Measurements from ENCODE around the gene TUBGCP5. TPM values are rescaled to one million over a fixed set of nuclear protein-coding genes. Genes with fewer than 3 reads are reported as not detected.

Gene TUBGCP5
- total RNA-seq, 1 donor from 2014 or later = 19.1 TPM

DNA sequence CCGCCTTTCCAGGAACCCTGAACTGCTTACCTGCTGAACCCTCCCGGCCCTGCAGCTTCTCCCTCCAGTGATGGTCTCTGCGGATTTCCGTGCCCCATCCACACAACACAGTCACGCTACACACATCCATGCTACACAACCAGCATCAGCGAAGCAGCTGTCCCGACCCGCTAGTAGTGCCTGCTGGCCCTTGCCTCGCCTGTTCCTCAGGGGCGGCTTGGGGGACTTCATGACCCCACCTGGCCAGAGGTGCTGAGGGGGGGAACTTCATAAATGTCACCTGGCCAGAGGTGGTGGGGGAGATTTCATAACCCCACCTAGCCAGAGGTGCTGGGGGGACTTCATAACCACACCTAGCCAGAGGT, 530 bp upstream of the TUBGCP5 start:
- peak overlapping the region; percentile 85 for H3K4me3 Mint-ChIP-seq (ENCODE audit: unreplicated experiment)
- TF ChIP-seq, protein P1, sequence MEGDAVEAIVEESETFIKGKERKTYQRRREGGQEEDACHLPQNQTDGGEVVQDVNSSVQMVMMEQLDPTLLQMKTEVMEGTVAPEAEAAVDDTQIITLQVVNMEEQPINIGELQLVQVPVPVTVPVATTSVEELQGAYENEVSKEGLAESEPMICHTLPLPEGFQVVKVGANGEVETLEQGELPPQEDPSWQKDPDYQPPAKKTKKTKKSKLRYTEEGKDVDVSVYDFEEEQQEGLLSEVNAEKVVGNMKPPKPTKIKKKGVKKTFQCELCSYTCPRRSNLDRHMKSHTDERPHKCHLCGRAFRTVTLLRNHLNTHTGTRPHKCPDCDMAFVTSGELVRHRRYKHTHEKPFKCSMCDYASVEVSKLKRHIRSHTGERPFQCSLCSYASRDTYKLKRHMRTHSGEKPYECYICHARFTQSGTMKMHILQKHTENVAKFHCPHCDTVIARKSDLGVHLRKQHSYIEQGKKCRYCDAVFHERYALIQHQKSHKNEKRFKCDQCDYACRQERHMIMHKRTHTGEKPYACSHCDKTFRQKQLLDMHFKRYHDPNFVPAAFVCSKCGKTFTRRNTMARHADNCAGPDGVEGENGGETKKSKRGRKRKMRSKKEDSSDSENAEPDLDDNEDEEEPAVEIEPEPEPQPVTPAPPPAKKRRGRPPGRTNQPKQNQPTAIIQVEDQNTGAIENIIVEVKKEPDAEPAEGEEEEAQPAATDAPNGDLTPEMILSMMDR (IDR thresholded peaks at IDR 0.05) = no peak
- DNase-seq (ENCODE audit: extremely low spot score, unreplicated experiment) = peak; percentile 83
- peaks cover 15% of the 10 kb centered on the region for H3K4me1 Mint-ChIP-seq (ENCODE audit: unreplicated experiment)
- no peaks in the 10 kb centered on the region for H3K27me3 Mint-ChIP-seq (ENCODE audit: unreplicated experiment)
- H3K9me3 Mint-ChIP-seq (ENCODE audit: unreplicated experiment) = no peaks in the 10 kb centered on the region
- peak overlapping the region; percentile 87 for H3K27ac Mint-ChIP-seq (ENCODE audit: unreplicated experiment)
- peaks cover 5% of the 10 kb centered on the region for H3K36me3 Mint-ChIP-seq (ENCODE audit: unreplicated experiment)

DNA sequence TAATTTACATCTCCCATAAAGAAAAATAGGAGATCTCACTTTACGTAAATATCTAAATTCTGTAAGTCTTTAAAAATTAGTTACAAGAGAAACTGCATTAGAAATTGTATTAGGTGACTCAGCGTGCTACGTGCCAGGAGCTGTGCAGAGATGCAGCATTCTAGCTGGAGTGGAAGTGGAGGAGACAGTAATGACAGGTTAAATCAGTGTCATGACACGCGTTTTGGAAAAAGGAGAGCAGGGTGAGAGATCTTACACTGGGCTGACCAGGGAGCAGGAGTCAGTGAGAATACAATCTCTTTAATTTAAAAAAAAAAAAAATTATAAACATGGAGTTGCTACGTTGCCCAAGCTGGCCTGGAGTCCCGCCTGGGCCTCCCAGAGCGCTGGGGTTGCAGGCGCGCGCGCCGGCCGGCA, 635 bp downstream of the TUBGCP5 start:
- H3K36me3 Mint-ChIP-seq (ENCODE audit: unreplicated experiment) = peaks cover 15% of the 10 kb centered on the region
- TF ChIP-seq, protein P1 (IDR thresholded peaks at IDR 0.05) = no peak
- H3K27me3 Mint-ChIP-seq (ENCODE audit: unreplicated experiment) = no peaks in the 10 kb centered on the region
- peak overlapping the region; percentile 86 for H3K4me3 Mint-ChIP-seq (ENCODE audit: unreplicated experiment)
- peak; percentile 44 for DNase-seq (ENCODE audit: extremely low spot score, unreplicated experiment)
- peaks cover 15% of the 10 kb centered on the region for H3K4me1 Mint-ChIP-seq (ENCODE audit: unreplicated experiment)
- H3K27ac Mint-ChIP-seq (ENCODE audit: unreplicated experiment) = peak overlapping the region; percentile 79
- no peaks in the 10 kb centered on the region for H3K9me3 Mint-ChIP-seq (ENCODE audit: unreplicated experiment)

DNA sequence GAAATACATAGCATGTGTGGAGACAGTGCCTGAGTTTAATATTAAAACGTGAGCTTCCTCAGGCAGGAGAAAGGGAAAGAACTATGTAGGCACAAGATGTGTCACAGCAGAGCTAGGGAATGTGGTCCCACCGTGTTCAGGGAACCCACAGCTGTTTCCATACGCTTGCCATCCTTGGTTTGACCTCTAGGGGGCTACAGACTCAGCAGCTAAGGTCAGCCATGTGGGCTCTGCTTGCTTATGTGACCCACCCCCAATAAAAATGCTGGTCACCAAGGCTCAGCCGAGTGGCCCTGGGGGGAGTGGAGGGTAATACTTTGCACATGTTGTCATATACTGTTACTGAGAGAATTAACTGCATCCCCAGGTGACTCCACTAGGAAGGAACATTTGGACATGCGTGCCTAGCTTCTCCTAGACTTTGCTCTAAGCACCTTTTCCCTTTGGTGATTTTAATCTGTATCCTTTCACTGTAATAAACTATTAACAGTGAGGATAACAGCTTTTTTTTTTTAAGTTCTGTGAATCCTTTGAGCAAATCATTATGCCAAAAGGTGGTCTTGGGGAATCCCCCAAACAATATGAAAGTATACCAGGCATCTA, 3.3 kb downstream of the TUBGCP5 start:
- Mint-ChIP-seq H3K4me3 (ENCODE audit: unreplicated experiment) (no peak overlapping the region), H3K4me1 (ENCODE audit: unreplicated experiment) (peaks cover 15% of the 10 kb centered on the region), H3K9me3 (ENCODE audit: unreplicated experiment) (no peaks in the 10 kb centered on the region), H3K27me3 (ENCODE audit: unreplicated experiment) (no peaks in the 10 kb centered on the region), H3K36me3 (ENCODE audit: unreplicated experiment) (peaks cover 16% of the 10 kb centered on the region), H3K27ac (ENCODE audit: unreplicated experiment) (no peak overlapping the region)
- peak; percentile 84 for DNase-seq (ENCODE audit: extremely low spot score, unreplicated experiment)
- TF ChIP-seq, protein P1 (IDR thresholded peaks at IDR 0.05) = peak; percentile 66

DNA sequence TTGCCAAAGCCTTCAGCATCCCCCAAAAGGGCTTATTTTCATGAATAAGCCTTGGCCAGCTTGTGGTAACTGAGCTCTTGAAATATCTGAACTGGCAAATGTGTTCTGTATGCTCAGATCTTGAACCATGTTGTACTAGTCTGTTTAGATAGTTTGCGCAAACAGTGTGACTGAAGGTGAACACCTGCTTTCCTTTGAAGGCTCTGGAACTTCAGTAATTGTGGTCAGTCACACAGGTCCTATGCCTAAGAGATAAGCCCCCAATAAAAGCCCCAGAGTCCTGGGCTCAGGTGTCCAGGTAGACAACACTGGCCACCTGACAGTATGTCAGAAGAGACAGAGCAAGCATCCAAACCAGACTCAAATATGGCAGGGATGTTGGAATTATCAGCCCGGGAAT, 5.4 kb downstream of the TUBGCP5 start:
- Mint-ChIP-seq H3K27me3 (ENCODE audit: unreplicated experiment) (no peaks in the 10 kb centered on the region), H3K36me3 (ENCODE audit: unreplicated experiment) (peaks cover 26% of the 10 kb centered on the region), H3K27ac (ENCODE audit: unreplicated experiment) (no peak overlapping the region), H3K9me3 (ENCODE audit: unreplicated experiment) (no peaks in the 10 kb centered on the region), H3K4me3 (ENCODE audit: unreplicated experiment) (no peak overlapping the region), H3K4me1 (ENCODE audit: unreplicated experiment) (peaks cover 10% of the 10 kb centered on the region)
- DNase-seq (ENCODE audit: extremely low spot score, unreplicated experiment) = no peak
- TF ChIP-seq, protein P1 (IDR thresholded peaks at IDR 0.05) = no peak

DNA sequence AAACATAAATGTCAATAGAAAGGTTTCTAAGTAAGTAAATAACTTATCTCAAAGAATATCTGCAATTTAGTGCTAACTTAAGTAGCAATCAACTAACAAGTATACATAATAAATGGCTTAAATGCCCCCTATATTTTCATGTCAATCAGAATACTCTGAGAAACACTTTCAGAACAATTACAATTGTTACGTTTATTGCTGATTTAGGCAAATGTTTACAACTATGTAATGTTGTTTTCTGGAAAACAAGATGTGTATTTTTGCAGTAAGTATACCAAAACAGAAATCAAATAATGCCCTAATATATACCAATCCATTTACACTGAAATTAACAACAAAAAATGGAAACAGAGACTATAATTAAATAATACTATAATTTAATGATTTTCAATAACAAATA, 13.2 kb downstream of the TUBGCP5 start:
- Mint-ChIP-seq H3K9me3 (ENCODE audit: unreplicated experiment) (no peaks in the 10 kb centered on the region), H3K27me3 (ENCODE audit: unreplicated experiment) (no peaks in the 10 kb centered on the region), H3K36me3 (ENCODE audit: unreplicated experiment) (peaks cover 43% of the 10 kb centered on the region), H3K4me1 (ENCODE audit: unreplicated experiment) (no peaks in the 10 kb centered on the region), H3K4me3 (ENCODE audit: unreplicated experiment) (no peak overlapping the region), H3K27ac (ENCODE audit: unreplicated experiment) (no peak overlapping the region)
- TF ChIP-seq, protein P1 (IDR thresholded peaks at IDR 0.05) = no peak
- DNase-seq (ENCODE audit: extremely low spot score, unreplicated experiment) = no peak

All from osteocyte (in vitro differentiated cells).